NCI-H1105 treated with DMSO at 0.1 percent for 48 hours (cell line): ENCODE data around the gene CCDC186.

Experiments used
- DNase-seq: peaks from one replicate; lab custom pipeline; 2025; lab: John Stamatoyannopoulos, UW

The CCDC186 gene

DNA sequence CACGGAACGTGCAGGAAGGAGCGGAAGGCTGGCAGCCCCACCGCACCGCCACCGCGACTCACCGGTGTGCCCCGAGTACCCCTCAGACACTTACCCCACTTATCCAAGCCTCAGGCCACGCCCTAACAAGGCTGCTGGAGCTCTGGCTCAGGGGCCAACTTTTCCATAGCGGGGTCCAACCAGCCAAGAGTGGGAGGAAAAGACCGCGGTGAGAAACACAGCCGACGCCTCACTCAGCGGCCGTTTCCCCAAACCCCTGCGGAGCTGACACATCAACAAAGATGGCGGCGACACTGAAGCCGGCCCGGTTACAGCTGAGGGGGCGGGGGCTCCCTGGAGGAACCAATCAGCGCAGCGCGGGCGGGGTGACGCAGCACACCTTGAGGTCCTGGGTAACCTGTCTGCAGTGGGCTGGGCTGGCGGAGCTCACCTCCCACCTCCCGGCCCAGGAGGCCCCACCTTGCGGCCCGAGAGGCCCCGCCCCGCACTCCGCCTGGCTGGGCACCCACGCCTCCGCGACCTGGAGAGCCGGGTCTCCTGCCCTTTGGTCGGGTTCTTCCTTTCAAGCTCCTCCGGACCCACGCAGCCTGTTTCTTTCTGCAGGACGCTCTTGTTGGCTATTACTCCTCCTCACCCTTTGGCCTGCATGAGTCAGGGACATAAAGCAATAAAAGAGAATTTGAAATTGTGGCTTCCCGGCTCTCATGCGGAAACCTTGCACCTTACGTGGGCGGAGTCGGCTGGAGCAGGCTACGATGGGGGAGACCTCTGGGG is at the start of gene CCDC186:
Gene CCDC186 (minus strand): TSS at position 283 of the 774 bp plus-strand sequence. CDS start 10,935 bp downstream, outside the sequence.
- DNase-seq, result peak; percentile 88

DNA sequence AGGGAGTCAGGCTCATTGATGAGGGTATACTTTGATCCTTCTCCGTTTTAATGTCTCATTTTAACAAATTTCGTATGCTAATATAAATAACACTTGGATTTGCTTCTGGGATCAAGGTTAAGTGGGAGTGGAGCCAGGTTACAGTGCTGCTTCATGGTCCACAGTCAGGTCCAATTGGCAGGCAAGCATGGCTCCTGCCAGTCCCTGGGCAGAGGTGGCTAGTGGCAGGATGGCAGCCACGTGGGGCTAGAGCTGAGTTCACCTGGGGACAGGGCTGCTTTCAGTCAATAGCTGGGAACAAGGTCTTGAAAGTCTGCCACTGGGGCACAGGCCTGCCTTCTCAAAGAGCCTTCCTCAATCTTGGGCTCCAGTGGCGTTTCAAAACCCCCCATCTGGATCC is 49.1 kb upstream of the CCDC186 start:
- no peak for DNase-seq

- DNase-seq, result no peak
Observed at GRCh38 chr10:114221235-114221634, 47.2 kb upstream of the CCDC186 start.

GRCh38 chr10:114220281-114220680 is 46.3 kb upstream of the CCDC186 start:
- DNase-seq, result no peak

- DNase-seq, result no peak
Observed at GRCh38 chr10:114215033-114215432, 41.0 kb upstream of the CCDC186 start.

- no peak for DNase-seq
Observed at GRCh38 chr10:114212153-114212552, 38.1 kb upstream of the CCDC186 start.

- no peak for DNase-seq
Observed at GRCh38 chr10:114208351-114208750, 34.3 kb upstream of the CCDC186 start.

GRCh38 chr10:114207349-114207748 is 33.3 kb upstream of the CCDC186 start:
- DNase-seq, result no peak

GRCh38 chr10:114206902-114207301 is 32.9 kb upstream of the CCDC186 start:
- no peak for DNase-seq

DNA sequence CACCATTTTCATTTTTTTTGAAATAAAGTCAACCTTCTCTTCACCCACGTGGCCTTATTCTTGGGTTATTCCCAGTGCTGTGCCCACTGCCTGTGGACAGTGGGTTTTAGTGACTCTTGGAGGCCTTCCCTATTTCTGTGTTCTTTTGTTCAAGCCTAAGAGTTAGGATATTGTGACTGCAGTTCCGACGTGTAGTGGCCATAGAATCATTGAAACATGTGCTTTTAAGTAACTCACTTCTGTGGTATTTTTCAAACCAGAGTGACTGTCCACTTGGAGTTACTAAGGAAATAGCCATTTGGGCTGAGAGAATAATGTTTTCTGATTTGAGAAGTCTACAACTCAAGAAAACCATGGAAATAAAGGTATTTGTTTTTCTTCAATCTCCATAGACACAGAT is 28.8 kb upstream of the CCDC186 start:
- no peak for DNase-seq

DNA sequence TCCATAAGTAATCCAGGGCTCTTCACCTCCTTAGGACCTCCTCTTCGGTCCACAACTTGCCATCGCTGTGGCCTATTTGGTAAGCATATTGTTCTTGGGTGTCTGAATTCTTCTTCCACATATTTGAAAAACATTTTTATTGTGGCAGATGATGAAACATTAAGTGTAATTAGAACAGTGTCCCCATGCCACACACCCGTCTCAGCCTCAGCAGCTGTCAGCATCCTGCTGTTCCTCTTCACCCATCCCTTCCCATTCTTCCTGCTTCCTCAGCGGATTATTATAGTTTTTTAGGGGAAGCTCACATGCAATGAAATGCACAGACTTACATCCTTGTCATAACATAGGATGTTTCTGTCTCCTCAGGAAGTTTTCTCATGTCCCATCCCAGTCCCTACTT is 25.2 kb upstream of the CCDC186 start:
- no peak for DNase-seq

DNA sequence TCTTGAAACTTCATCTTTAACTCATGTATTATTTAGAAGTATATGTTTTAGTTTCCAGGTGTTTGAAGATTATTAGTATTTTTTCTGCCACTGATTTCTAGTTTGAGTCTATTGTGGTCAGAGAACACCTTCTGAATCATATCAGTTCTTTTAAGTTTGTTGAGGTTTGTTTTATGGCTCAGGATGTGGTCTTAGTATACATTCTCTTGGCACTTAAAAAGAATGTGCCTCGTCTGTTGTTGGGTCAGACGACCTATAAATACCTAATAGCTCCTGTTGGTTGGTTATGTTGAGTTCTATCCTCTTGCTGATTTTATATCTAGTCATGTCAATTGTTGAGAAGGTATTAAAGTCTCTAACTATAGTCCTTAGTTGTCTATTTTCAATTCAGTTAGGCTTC is 21.1 kb upstream of the CCDC186 start:
- DNase-seq, result no peak

DNA sequence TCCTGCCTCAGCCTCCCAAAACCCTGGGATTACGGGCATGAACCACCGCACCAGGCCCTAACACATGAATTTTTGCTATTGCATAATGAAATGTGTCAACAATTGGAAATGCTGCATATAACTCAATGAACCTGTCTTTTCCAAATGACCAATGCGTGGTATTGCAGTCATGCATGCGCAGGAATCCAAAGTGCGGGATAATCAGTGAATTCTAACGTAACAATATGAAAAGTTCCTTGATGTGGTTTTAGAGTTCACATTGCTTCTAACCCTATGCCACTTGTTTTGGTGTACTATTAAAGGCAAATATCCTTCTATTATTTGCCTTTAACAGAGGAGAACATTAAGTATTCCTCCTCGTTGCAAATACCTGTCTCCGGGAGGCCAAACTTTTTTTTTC is 15.7 kb upstream of the CCDC186 start:
- DNase-seq, result no peak

- no peak for DNase-seq
Observed at GRCh38 chr10:114188900-114189299, 14.9 kb upstream of the CCDC186 start.

DNA sequence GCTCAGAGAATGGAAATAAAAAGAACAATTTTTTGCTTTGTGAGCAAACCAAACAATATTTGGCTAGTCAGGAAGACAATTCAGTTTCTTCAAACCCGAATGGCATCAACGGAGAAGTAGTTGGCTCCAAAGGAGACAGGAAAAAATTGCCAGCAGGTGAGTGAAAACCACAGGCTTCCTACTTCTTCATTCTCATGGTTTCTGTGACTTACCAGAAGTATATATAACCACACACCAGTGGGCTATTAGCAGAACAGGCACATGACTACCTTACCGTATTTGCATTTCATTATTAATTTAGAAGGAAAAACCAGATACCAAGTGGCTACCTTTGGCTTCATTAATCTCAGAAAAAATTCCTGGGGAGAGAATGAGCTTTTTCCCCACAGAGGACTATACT is 14.0 kb upstream of the CCDC186 start:
- DNase-seq, result no peak

DNA sequence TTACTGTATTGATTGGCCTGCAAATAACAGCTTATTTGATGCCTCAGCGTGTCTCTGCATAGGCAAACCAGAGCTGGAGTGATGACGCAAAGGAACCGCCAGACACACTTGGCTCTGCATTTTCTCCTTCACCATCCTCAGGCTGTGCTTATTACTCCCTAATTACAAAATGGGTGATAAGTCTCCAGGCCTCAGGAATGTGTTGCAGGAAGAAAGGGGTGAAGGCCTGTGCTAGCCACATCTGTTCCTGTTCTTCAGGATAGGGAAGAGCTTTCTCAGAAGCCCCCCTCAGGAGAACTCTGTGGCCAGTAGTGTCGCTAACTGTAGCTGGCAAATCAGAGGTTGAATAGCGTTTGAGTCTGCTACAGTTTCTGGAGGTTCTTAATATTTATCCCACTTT is 10.3 kb upstream of the CCDC186 start:
- DNase-seq, result no peak

DNA sequence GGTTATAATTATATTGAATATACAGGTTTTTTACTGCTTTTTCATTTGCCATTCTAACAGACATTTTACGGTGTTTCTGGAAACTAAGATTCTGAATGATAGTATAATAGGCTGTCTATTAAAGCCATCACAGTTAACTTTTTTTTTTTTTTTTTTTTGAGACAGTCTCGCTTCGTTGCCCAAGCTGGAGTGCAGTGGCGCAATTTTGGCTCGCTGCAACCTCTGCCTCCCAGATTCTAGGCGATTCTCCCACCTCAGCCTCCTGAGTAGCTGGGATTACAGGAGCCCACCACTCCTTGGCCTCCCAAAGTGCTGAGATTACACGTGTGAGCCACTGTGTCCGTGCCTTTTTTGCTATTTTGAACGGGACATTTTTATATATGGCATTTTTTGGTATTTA is 9.6 kb upstream of the CCDC186 start:
- DNase-seq, result no peak

DNA sequence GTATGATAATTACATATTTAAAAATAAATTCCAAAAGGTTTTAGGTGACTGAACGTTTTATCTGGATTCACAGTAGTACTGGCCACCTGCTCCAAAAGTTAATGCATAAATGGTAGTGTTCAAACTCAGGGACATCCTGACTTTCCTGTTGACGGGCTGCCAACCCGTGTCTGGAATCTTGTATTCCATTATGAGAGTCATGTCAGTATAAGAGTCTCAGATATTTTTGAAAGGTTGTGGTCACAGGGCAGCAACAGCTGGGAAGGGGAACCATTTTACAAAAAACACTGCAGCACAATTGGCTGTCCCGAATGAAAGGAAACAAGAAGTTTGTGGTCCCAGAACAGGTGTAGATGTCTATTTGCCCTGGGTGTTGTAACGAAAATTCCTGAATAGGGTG is 8.0 kb upstream of the CCDC186 start:
- no peak for DNase-seq

GRCh38 chr10:114180937-114181336 is 6.9 kb upstream of the CCDC186 start:
- no peak for DNase-seq

DNA sequence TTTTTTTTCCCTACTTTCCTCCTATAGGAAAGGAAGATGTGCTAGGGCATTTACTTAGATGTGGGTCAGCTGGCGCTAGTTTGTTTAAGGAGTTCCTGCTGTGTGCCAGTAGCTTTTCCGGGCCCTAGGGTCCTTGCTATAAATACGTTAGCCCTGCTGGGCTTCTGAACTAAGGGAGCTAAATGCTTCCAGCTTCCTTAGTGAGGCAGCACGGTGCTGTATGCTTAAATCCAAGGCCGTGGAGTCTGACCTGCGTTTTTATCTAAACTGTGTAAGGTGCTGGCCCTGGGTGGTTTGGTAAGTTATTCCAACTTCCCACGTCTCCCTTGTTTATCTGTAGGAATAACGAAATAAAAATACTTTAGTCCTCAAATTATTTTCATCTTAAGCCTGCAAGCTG is 5.7 kb upstream of the CCDC186 start:
- DNase-seq, result no peak

DNA sequence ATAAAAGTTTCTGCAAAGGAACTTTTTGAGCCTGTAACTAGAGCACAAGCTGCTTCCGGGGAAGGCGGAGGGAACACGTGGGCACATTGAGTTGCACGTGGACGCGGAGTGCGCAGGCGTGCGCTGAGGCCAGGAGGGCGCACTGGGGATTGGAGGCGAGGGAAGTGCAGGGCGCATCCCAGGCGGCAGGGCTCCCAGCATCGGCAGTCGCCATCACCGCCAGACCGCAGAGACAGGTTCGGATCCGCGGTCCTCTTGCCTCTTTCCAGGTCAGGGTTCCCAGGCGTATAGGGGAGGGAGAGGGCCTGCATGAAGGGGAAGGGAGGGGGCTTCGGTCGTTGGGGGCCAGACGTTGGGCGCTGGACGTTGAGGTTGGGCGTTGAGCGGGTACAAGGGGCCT is 5.1 kb upstream of the CCDC186 start, which contains the start of gene TDRD1:
Gene TDRD1 (plus strand): TSS at position 206 of the 400 bp plus-strand sequence. CDS start 8,479 bp downstream, outside the sequence.
- no peak for DNase-seq

- DNase-seq, result no peak
Observed at GRCh38 chr10:114176511-114176910, 2.5 kb upstream of the CCDC186 start.

DNA sequence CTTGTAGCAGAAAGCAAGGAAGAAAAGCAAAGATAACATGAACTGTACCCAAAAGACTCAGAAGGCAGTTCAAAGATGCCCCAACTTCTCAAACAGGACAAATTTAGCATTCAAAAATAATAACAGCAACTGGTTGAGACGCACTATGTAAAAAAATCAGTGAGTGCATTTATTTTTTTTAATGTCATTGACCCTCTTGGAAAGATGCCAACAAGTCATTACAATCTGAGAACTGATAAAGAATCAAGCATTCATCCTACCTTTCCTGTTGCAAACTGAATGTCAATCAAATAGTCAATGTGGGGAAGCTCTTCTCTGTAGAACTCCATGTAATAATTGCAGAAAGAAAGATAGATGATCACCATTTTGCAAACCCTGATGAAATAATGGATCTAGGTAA is 1.7 kb upstream of the CCDC186 start:
- no peak for DNase-seq

GRCh38 chr10:114174695-114175188 is 739 bp upstream of the CCDC186 start:
- DNase-seq, result no peak
